Peyer's patch (tissue), 4 donors: Measurements from ENCODE around the gene GOLGA2. TPM values are rescaled to one million over a fixed set of nuclear protein-coding genes. Genes with fewer than 3 reads are reported as not detected.

Source experiments
- DNase-seq, 3 donors: peaks; one replicate each; pipeline ENCODE4 v3.0.0-alpha.2; 2017 to 2019
- H3K27ac ChIP-seq, 4 donors: fragments of 200-600 bp; sonication (generic); one replicate each; pipeline ENCODE4 v1.5.1; 2016 to 2019
- H3K27me3 ChIP-seq, 2 donors: fragments of 200-600 bp; sonication (generic); one replicate each; pipeline ENCODE4 v1.5.1; 2019
- H3K36me3 ChIP-seq, 3 donors: fragments of 200-600 bp; sonication (generic); one replicate each; pipeline ENCODE4 v1.5.1; 2016 to 2019
- H3K4me1 ChIP-seq, 4 donors: fragments of 200-600 bp; sonication (generic); one replicate each; pipeline ENCODE4 v1.5.1; 2016 to 2019
- H3K4me3 ChIP-seq, 4 donors: fragments of 200-600 bp; sonication (generic); 1 replicate in 3 of 4; 2 replicates in 1 of 4; pipeline ENCODE4 v1.5.1; 2016 to 2019; ENCODE audit warnings: mild to moderate bottlenecking in 1 of 4
- H3K9me3 ChIP-seq, 4 donors: fragments of 200-600 bp; sonication (generic); one replicate each; pipeline ENCODE4 v1.5.1; 2016 to 2019; ENCODE audit warnings: mild to moderate bottlenecking in 1 of 4
- CTCF ChIP-seq, 6 experiments: fragments of 450-650 bp in 4 of 6; fragments of 200-600 bp in 2 of 6; sonication (generic) in 1 of 6; IDR thresholded peaks; one replicate each; pipeline ENCODE4 v1.5.1; 2017 to 2019; ENCODE audit warnings: antibody characterized with exemption in 6 of 6, mild to moderate bottlenecking in 3 of 6, moderate library complexity in 1 of 6
- POLR2A ChIP-seq, 2 donors: fragments of 450-650 bp; IDR thresholded peaks; one replicate each; pipeline ENCODE4 v1.5.1; 2017; ENCODE audit warnings: antibody characterized with exemption in 2 of 2, mild to moderate bottlenecking in 2 of 2, moderate library complexity in 2 of 2
- total RNA-seq, 4 donors: library from RNA; depleted of rRNA; stranded (reverse); fragments of >200 nt; gene quantifications; one replicate each; pipeline ENCODE4 v1.1.0, GENCODE V29; 2016

Gene GOLGA2
- total RNA-seq, 4 donors from 2014 or later = 45.7 to 96.7 (median 92.5) TPM

- Histone ChIP-seq H3K27ac (peak overlapping the region; percentile 8 to 74 (median 36)), H3K4me1 (peaks cover 0 to 23% (median 9%) of the 10 kb centered on the region in 4 donors), H3K9me3 (no peaks in the 10 kb centered on the region), H3K27me3 (no peaks in the 10 kb centered on the region), H3K36me3 (no peaks in the 10 kb centered on the region), H3K4me3 (peak overlapping the region; percentile 41 to 59 (median 51))
- TF ChIP-seq POLR2A (IDR thresholded peaks at IDR 0.05) (no peak), CTCF (IDR thresholded peaks at IDR 0.05) (no peak)
- peak; percentile 98 to 99 (median 99) for DNase-seq
These were observed 25.6 kb downstream of the GOLGA2 start for GRCh38 chr9:128249908-128250838.

- H3K9me3 ChIP-seq = no peaks in the 10 kb centered on the region
- TF ChIP-seq POLR2A (IDR thresholded peaks at IDR 0.05) (no peak), CTCF (IDR thresholded peaks at IDR 0.05) (no peak)
- H3K27ac ChIP-seq = peak overlapping the region in 3 of 4 donors; percentile 8 to 74 (median 56)
- H3K27me3 ChIP-seq = no peaks in the 10 kb centered on the region
- peaks cover 0 to 25% (median 9%) of the 10 kb centered on the region in 4 donors for H3K4me1 ChIP-seq
- H3K36me3 ChIP-seq = no peaks in the 10 kb centered on the region
- no peak for DNase-seq
- no peak overlapping the region for H3K4me3 ChIP-seq
These were observed 26.3 kb downstream of the GOLGA2 start for GRCh38 chr9:128249558-128249907.

- H3K27ac ChIP-seq = no peak overlapping the region
- no peaks in the 10 kb centered on the region for H3K9me3 ChIP-seq
- DNase-seq = no peak
- TF ChIP-seq CTCF (IDR thresholded peaks at IDR 0.05) (no peak), POLR2A (IDR thresholded peaks at IDR 0.05) (no peak)
- H3K27me3 ChIP-seq = no peaks in the 10 kb centered on the region
- H3K4me1 ChIP-seq = peaks cover 0 to 30% (median 9%) of the 10 kb centered on the region in 4 donors
- H3K36me3 ChIP-seq = no peaks in the 10 kb centered on the region
- H3K4me3 ChIP-seq = no peak overlapping the region
These were observed 28.5 kb downstream of the GOLGA2 start for GRCh38 chr9:128247226-128247803.

GRCh38 chr9:128246471-128246870 is 29.3 kb downstream of the GOLGA2 start:
- Histone ChIP-seq H3K27ac (peak overlapping the region in 2 of 4 donors; percentile 71 to 77), H3K9me3 (no peaks in the 10 kb centered on the region), H3K4me1 (peaks cover 0 to 29% (median 9%) of the 10 kb centered on the region in 4 donors), H3K36me3 (no peaks in the 10 kb centered on the region), H3K4me3 (no peak overlapping the region), H3K27me3 (no peaks in the 10 kb centered on the region)
- TF ChIP-seq CTCF (IDR thresholded peaks at IDR 0.05) (no peak), POLR2A (IDR thresholded peaks at IDR 0.05) (no peak)
- no peak for DNase-seq

GRCh38 chr9:128245421-128246151 is 30.2 kb downstream of the GOLGA2 start:
- no peaks in the 10 kb centered on the region for H3K9me3 ChIP-seq
- no peak for DNase-seq
- peak overlapping the region; percentile 13 to 77 (median 54) for H3K27ac ChIP-seq
- H3K27me3 ChIP-seq = no peaks in the 10 kb centered on the region
- H3K36me3 ChIP-seq = no peaks in the 10 kb centered on the region
- TF ChIP-seq CTCF (IDR thresholded peaks at IDR 0.05) = no peak
- no peak for TF ChIP-seq POLR2A (IDR thresholded peaks at IDR 0.05)
- no peak overlapping the region for H3K4me3 ChIP-seq
- H3K4me1 ChIP-seq = peaks cover 0 to 20% (median 2%) of the 10 kb centered on the region in 4 donors
